Esophagus squamous epithelium (tissue), 5 donors: ENCODE measurements around the gene CEP57L1. TPM values are rescaled to one million over a fixed set of nuclear protein-coding genes. Genes with fewer than 3 reads are reported as not detected.

Experiments
- DNase-seq: peaks from one replicate; lab custom pipeline; 2025; lab: John Stamatoyannopoulos, UW
- H3K27ac ChIP-seq, 4 donors: fragments of 200-600 bp; sonication (generic); one replicate each; pipeline ENCODE4 v1.5.1; 2016 to 2019; ENCODE audit warnings: mild to moderate bottlenecking in 1 of 4
- H3K27me3 ChIP-seq, 4 donors: fragments of 200-600 bp; sonication (generic); 1 replicate in 3 of 4; 2 replicates in 1 of 4; pipeline versions ENCODE4 v1.5.1 to v1.6.0; 2017 to 2021; ENCODE audit warnings: antibody characterized with exemption in 1 of 4
- H3K36me3 ChIP-seq, 3 donors: fragments of 200-600 bp; sonication (generic); one replicate each; pipeline ENCODE4 v1.5.1; 2016 to 2019
- H3K4me1 ChIP-seq, 3 donors: fragments of 200-600 bp; sonication (generic); one replicate each; pipeline ENCODE4 v1.5.1; 2017 to 2019
- H3K4me3 ChIP-seq, 4 donors: fragments of 200-600 bp; sonication (generic); 1 replicate in 3 of 4; 2 replicates in 1 of 4; pipeline ENCODE4 v1.5.1; 2016 to 2019; ENCODE audit warnings: mild to moderate bottlenecking in 2 of 4, moderate library complexity in 1 of 4
- H3K9me3 ChIP-seq, 3 donors: fragments of 200-600 bp; sonication (generic); one replicate each; pipeline ENCODE4 v1.5.1; 2016 to 2019
- CTCF ChIP-seq, 6 experiments: fragments of 450-650 bp in 4 of 6; fragments of 200-600 bp in 2 of 6; sonication (generic) in 2 of 6; IDR thresholded peaks; one replicate each; pipeline ENCODE4 v1.5.1; 2016 to 2019; ENCODE audit warnings: antibody characterized with exemption in 6 of 6, mild to moderate bottlenecking in 4 of 6, moderate library complexity in 4 of 6
- POLR2A ChIP-seq, 4 donors: fragments of 450-650 bp; IDR thresholded peaks; one replicate each; pipeline ENCODE4 v1.6.1; 2017; ENCODE audit warnings: antibody characterized with exemption in 4 of 4, mild to moderate bottlenecking in 4 of 4, moderate library complexity in 3 of 4
- WGBS, 2 donors: methylation state at CpG; one replicate each; pipeline ENCODE4 v1.1.5; 2018; 5-methylcytosine and 5-hydroxymethylcytosine counted together
- intact Hi-C: fragments of 100-400 bp; cut with DNase I; formaldehyde crosslinking; loops from one replicate; pipeline ENCODE4 v1.15.0; 2022
- total RNA-seq, 4 donors: library from RNA; depleted of rRNA; stranded (reverse); fragments of >200 nt; gene quantifications; one replicate each; pipeline ENCODE4 v1.1.0, GENCODE V29; 2016
- donor health status: DM: yes; HTN: yes; CAD: no.

CEP57L1 gene
- total RNA-seq, 4 donors from 2014 or later, result 4.9 to 9.7 (median 7.4) TPM

DNA sequence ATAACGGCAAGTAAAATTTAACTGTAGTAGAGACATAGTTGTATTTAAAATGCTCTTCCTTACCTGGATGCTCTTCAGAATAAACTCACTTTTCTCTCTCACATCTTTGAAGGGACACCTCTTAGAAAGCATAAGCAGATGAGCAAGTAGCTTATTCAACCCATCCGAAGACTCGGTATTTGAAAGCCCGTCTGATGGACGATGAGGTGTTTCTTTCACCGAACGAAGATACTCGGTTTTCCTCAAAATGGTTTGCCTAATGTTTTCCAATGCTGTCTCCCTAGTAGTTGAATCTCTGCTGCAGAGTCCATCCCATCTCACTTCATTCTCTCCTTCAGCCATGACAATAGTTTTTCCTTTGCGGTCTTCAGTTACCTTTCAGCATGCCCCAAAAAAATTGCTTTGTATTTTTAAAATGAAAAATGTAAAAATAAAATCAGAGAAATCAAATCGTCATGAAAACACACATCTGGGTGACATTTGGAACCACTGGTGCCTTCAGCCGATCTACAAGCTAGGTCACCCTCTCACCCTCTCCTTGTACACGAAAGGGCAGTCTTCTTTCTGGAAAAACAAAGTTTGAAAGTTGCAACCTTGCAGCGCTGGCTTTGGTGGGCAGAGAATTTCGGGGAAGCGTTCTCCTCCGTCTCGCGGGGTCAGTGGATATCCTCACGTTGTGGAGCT is 1.4 kb upstream of the CEP57L1 start:
- peak overlapping the region; percentile 95 to 100 (median 98) for H3K27ac ChIP-seq
- H3K9me3 ChIP-seq, result no peaks in the 10 kb centered on the region
- intact Hi-C loops, result no loop called here
- peak overlapping the region; percentile 57 to 84 (median 70) for H3K4me3 ChIP-seq
- no peak for TF ChIP-seq CTCF (IDR thresholded peaks at IDR 0.05)
- no peak for TF ChIP-seq POLR2A (IDR thresholded peaks at IDR 0.05)
- no peaks in the 10 kb centered on the region for H3K27me3 ChIP-seq
- 0 to 1% methylated on average over 13 to 18 of the region's 19 CpGs for WGBS, 2 donors
- H3K4me1 ChIP-seq, result peaks cover 0 to 64% (median 5%) of the 10 kb centered on the region in 3 donors
- DNase-seq, result no peak
- no peaks in the 10 kb centered on the region for H3K36me3 ChIP-seq

DNA sequence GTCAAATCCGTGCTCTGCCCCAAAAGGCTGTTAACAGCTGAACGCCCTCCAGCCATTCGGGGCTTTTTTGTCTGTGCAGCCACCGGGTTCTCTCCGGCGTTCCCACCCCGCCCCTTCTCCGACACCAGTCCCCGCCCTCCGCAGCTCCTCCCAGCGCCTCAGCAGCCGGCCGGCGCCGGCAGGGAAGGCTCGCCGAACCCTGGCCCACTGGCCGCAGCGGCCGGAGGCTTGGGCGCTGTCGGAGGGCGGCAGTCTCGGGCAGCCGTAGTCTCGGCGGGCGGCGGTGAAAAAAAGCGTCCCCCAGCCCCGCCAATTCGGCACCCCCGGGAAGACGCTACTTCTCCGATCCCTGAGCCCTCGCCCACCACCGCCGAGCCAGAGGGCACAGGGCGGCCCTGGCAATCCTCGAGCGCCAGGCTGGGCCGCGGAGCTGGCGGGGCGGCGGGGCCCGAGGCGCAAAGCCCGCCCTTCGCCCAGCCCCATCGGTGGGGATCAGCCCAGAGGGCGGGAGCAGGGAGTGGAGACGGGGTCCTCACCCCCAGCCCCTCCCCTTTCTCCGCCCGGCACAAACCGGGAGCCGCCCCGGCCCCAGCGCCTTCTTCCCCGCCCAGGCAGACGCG is 781 bp upstream of the CEP57L1 start, which contains the start of gene SESN1:
SESN1 (minus strand) TSS at position 431 of the 620 bp plus-strand sequence. CDS start 773 bp downstream, outside the sequence.
- peak within 1 kb of the TSS; percentile 95 to 100 (median 98) for H3K27ac ChIP-seq
- intact Hi-C loops, result no loop called here
- peak; percentile 60 for DNase-seq
- peaks cover 0 to 58% (median 5%) of the 10 kb centered on the region in 3 donors for H3K4me1 ChIP-seq
- no CpG with 5 or more reads among the region's 62 CpGs for WGBS, 2 donors
- H3K36me3 ChIP-seq, result no peaks in the 10 kb centered on the region
- H3K4me3 ChIP-seq, result peak within 1 kb of the TSS; percentile 57 to 84 (median 70)
- H3K9me3 ChIP-seq, result no peaks in the 10 kb centered on the region
- H3K27me3 ChIP-seq, result no peaks in the 10 kb centered on the region
- TF ChIP-seq POLR2A (IDR thresholded peaks at IDR 0.05) (peak in 3 of 4 donors; percentile 63 to 96 (median 93)), CTCF (IDR thresholded peaks at IDR 0.05) (peak in 2 of 6 experiments; percentile 7 to 14)

- no peak for TF ChIP-seq POLR2A (IDR thresholded peaks at IDR 0.05)
- TF ChIP-seq CTCF (IDR thresholded peaks at IDR 0.05), result no peak
- 1 to 4% methylated on average over 8 of the region's 8 CpGs for WGBS, 2 donors
- peaks cover 0 to 45% (median 5%) of the 10 kb centered on the region in 3 donors for H3K4me1 ChIP-seq
- H3K27me3 ChIP-seq, result no peaks in the 10 kb centered on the region
- H3K4me3 ChIP-seq, result peak overlapping the region; percentile 57 to 84 (median 70)
- no peak for DNase-seq
- intact Hi-C loops, result no loop called here
- no peaks in the 10 kb centered on the region for H3K9me3 ChIP-seq
- peaks cover 0 to 4% (median 0%) of the 10 kb centered on the region in 3 donors for H3K36me3 ChIP-seq
- H3K27ac ChIP-seq, result peak overlapping the region; percentile 95 to 100 (median 98)
These were observed 453 bp downstream of the CEP57L1 start for GRCh38 chr6:109095835-109096084.

- Histone ChIP-seq H3K27me3 (no peaks in the 10 kb centered on the region), H3K4me3 (peak overlapping the region; percentile 57 to 84 (median 70)), H3K36me3 (peaks cover 0 to 4% (median 0%) of the 10 kb centered on the region in 3 donors), H3K4me1 (peaks cover 0 to 41% (median 5%) of the 10 kb centered on the region in 3 donors), H3K27ac (peak overlapping the region in 2 of 4 donors; percentile 97 to 99), H3K9me3 (no peaks in the 10 kb centered on the region)
- whole genome bisulfite sequencing, 2 donors, result 34 to 45% methylated on average over 6 of the region's 6 CpGs
- no peak for DNase-seq
- intact Hi-C loops, result no loop called here
- TF ChIP-seq POLR2A (IDR thresholded peaks at IDR 0.05), result no peak
- TF ChIP-seq CTCF (IDR thresholded peaks at IDR 0.05), result no peak
These were observed 901 bp downstream of the CEP57L1 start for GRCh38 chr6:109096208-109096607.

GRCh38 chr6:109097661-109098060 is 2.4 kb downstream of the CEP57L1 start:
- intact Hi-C loops, result no loop called here
- TF ChIP-seq CTCF (IDR thresholded peaks at IDR 0.05) (no peak), POLR2A (IDR thresholded peaks at IDR 0.05) (no peak)
- Histone ChIP-seq H3K27me3 (no peaks in the 10 kb centered on the region), H3K9me3 (no peaks in the 10 kb centered on the region), H3K4me3 (no peak overlapping the region), H3K27ac (no peak overlapping the region), H3K4me1 (peaks cover 0 to 26% (median 5%) of the 10 kb centered on the region in 3 donors), H3K36me3 (peaks cover 0 to 11% (median 0%) of the 10 kb centered on the region in 3 donors)
- DNase-seq, result no peak
- WGBS, 2 donors, result 94% methylated on average over 1 of the region's 1 CpG
